ENCODE results near the gene RASSF1.

Gene RASSF1

DNA sequence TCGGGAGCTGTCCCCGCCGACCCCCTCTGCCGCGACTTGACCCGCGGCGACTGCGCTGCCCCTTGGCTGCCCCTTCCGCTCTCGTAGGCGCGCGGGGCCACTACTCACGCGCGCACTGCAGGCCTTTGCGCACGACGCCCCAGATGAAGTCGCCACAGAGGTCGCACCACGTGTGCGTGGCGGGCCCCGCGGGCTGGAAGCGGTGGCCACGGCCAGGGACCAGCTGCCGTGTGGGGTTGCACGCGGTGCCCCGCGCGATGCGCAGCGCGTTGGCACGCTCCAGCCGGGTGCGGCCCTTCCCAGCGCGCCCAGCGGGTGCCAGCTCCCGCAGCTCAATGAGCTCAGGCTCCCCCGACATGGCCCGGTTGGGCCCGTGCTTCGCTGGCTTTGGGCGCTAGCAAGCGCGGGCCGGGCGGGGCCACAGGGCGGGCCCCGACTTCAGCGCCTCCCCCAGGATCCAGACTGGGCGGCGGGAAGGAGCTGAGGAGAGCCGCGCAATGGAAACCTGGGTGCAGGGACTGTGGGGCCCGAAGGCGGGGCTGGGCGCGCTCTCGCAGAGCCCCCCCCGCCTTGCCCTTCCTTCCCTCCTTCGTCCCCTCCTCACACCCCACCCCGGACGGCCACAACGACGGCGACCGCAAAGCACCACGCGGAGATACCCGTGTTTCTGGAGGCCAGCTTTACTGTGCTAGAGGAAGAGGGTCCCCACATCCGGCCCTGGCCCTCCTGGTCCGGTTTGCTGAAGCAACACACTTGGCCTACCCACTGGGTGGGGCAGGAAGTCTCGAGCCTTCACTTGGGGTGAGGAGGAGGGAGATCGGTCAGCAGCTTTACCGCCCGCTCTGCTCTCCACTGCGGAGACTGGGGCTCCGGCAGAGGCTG, at the start of gene RASSF1:
RASSF1 (minus strand) TSS at position 389 of the 882 bp plus-strand sequence; CDS start at position 358, 31 bp downstream.
- DNase-seq, result peak; percentile 75

GRCh38 chr3:50389414-50389767, 48.8 kb upstream of the RASSF1 start:
- no peak for DNase-seq

GRCh38 chr3:50388720-50389413, 48.2 kb upstream of the RASSF1 start:
- DNase-seq, result no peak

DNA sequence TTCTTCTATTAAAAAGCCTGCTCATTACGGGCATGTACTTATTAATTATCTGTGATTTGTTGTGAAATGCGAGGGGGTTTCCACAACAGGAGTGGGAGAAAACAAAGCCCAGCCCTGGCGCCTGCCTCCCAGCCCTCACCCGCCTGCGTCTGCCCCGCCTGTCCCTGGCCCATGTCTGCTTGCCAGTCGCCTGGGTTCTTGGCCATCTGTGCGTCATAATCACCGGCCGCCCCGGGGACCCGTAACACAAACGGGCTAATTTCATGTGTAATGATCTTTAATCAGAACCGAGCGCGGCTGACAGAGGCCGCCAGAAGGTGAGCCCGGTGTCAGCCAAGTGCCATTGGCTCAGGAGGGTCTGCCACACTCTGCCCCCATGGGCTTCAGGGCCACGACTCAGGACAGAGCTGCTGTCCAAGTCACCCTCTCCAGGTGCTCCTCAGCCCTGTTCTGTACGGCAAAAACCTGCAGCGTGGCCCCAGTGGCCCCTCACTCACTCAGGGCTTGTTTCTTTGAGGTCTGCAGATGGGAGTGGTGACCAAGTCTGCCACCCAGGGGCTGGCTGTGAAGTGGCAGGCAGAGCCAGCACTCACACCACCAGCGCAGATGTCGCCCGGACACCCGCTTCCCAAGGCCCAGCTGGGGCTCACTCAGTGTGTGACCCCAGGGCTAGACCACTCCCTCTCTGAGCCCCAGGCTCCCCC, 47.5 kb upstream of the RASSF1 start:
- DNase-seq, result no peak

GRCh38 chr3:50385754-50386153, 45.1 kb upstream of the RASSF1 start:
- DNase-seq, result no peak

DNA sequence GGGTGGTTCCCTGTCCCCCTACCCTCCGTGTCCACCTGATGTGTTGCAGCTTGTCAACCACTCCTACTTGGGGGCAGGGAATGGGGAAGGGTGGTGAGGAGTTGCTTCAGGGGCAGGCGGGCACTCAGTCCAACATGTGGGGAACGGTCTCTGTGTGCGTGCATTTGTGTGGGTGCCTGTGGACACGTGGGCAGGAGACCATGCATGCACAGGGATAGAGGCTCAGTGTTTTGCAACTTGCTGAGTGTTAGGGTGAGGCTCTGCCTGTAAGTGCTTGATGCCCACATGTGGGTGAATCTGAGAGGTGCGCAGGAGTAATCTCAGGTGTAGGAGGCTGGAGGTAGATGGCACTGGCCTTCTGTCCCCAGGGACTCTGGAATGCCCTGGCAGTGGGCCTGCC, 43.1 kb upstream of the RASSF1 start:
- no peak for DNase-seq

DNA sequence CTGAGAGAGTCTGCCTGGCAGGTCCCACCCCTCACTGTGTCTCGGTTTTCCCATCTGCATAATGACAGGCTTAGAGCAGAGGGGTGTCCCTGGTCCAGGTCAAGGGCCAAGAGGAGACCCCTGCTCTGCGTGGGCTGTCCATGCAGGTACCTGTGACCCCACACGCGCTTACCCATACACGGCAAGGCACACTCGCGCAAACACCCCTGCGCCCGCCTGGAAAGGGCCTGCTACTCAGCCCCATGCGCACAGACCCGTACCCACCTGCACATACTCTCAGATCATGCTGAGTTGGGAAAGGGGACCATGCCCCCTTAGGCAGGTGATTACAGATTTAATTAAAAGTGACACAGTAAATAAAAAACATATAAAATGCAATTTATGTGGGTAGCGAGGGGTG, 42.1 kb upstream of the RASSF1 start:
- no peak for DNase-seq

- no peak for DNase-seq
Measured at GRCh38 chr3:50381383-50381782, 40.7 kb upstream of the RASSF1 start.

GRCh38 chr3:50380405-50381085, 39.9 kb upstream of the RASSF1 start:
- no peak for DNase-seq

- no peak for DNase-seq
Measured at GRCh38 chr3:50378757-50379156, 38.1 kb upstream of the RASSF1 start.

DNA sequence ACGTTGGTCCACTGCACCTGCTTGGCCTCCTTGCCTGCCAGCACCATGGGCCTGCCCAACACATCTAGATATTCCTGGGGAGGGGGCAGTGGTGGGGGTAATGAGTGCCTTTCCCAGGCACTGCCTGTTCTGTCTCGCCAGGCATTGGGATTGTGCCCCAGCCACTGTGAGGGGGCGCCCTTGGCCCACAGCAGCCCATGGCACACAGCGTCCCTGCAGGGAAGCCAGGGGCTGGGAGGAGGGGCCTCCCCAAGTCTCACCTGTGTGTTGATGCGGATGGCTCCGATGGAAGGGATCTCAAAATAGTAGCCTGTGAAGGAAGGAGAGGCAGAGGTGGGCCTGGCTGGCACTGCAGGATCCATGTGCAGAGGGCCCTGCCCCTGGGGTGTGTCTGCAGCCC, 37.4 kb upstream of the RASSF1 start:
- DNase-seq, result no peak

DNA sequence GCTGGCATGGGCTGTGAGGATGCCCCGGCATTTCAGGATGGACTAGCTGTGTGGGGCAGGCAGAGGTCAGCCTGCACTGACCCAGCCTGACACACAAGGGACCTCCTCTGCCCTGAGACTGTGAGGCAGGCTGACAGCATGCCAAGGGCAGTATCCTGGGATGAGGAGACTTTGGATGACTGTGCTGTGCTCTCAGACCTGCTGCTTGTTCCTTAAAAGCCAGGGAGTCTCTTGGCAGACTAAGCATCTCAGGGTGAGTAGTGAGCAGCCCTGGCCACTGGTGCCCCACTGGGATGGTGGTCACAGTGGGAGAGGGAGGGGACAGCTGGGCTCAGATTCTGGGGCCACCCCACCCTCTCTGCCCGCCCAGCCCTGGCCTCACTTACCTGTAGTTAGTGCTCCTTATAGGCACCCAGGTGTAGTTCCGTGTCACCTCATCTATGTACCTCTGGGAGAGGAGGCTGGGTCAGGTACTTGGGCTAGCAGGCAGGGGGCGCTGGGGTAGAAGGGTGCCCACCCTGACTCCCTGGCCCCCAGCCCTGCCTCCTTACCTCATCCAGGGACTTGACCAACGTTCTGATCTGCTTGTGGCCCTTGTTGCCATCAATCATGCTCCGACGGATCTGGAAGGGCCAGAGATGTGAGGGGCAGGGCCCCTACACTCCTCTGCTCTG, 34.8 kb upstream of the RASSF1 start:
- no peak for DNase-seq

DNA sequence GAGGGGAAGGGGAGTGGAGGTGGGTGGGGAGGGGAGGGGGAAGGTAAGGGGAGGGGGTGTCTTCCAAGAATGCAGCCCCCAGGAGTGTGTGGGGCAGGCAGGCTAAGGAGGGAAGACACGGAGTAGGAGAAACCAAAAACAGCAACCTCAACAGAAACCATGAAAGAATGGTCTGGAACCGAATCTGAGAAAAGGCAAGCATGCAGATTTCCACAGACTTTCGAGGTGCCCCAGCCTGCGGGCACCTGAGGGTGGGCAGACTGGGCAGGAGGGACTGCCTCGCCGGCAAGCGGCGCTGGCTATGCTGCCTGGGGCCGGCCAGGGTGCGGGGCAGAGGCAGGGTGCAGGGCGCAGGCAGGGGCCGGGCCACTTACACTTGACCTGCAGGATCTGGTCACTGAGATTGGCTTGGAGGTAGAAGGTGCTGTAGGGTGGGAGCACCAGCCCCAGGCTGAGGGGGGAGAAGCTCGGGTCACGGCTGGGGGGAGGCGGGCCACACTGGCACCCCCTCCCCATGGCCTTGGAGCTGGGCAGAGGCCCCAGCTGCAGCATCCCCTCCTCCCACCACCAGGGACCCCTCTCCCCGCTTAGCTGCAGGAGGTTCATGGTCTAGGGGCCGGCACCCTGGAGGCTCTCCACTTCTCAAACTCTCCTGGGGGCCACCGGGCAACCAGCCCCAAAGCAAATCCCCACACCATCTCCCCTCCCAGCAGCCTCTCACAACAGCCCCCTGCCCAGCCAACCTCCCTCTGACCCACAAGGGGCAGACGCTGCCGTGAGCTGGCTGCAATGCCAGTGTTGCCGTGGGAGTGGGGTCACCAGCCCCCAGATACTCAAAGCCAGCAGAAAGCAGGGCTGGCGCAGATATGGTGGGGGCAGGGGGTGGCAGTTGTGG, 34.0 kb upstream of the RASSF1 start:
- no peak for DNase-seq

DNA sequence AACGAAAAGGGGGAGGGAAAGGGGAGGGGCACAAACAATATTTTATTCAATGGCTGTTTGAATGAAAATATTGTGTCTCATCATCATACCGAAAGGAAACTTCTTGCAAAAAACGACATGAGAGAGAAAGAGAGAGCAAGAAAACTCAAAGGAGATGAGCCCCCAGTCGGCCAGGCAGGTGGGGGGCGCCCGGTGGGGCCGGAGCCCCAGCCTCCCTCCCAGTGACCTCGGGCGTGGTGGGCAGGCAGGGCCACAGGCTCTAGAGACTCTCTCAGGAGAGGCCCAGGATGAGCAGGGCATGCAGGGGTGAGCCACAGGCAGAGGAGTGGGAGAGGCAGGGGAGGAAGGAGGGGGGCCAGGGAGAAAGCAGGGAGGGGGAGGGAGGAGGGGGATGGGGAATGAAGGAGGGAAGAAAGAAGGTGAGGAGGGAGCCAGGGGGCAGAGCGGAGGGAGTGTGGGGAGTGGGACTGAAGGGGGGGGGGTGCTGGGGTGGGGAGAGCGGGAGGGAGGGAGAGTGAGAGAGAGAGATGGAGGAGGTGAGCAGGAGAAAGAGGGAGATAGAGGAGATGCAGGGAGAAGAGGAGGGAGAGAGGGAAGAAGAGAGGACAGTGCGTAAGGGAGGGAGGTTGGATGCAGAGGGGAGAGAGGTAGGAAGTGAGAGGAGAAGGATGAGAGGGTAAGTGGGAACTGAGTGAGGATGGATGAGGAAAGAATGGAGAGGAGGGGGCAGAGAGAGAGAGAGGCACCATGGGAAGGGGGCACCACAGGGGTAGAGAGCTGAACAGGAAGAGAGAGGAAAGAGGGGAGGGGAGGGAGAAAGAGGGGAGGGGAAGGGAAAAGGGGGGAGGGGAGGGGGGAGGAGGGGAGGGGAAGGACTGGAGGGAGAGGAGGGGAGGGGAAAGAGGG, 32.8 kb upstream of the RASSF1 start:
- DNase-seq, result no peak

- no peak for DNase-seq
Measured at GRCh38 chr3:50372349-50372748, 31.7 kb upstream of the RASSF1 start.

GRCh38 chr3:50371133-50371685, 30.6 kb upstream of the RASSF1 start:
- no peak for DNase-seq

DNA sequence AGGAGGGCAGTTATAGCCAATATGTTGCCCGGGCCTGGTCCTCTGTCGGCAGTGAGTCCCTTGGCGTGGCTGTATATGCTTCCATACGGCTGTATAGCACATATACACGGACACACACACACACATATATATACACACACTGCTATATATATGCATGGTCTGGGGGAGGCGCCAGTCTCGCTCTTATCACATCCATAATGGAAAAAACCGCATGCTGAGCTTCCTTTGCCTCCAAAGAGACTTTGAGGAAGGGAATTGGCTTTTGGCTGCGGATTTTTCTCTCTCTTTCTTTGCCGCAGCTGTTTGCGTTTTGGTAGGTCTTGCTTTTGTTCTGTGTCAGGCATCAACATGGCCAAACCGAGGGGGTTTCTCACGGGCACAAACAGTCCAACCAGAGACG, 30.0 kb upstream of the RASSF1 start:
- no peak for DNase-seq

DNA sequence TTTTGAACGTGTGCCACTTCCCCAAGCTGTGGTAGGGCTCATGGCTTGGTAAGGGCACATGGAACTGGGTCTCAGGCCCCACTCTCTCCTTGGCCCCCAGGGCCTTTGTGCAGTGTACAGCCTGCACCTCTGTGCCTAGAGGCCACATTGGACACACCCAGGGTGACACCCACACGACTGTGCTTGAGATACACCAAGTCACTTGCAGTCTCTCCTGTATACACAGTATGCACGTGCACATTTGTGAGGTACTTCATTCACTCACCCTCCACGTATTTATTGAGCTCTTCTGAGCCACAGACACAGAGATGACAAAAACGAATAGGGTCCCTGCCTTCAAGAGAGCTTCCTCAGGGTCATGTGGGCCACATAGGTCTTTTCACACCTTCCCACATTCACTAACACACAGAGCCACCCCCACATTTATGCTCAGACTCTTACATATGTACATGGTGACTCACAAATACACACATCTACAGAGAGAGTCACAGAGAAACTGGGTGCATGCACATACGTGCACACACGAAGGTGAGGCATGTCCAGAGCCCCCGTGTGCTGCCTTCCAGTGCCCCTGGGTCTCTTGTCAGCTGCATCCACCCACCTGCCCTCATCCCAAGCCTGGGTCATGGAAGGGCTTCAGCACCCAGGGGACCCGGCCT, 28.5 kb upstream of the RASSF1 start:
- DNase-seq, result no peak

GRCh38 chr3:50365842-50366220, 25.2 kb upstream of the RASSF1 start:
- DNase-seq, result no peak
